Inflammatory macrophage treated with lipopolysaccharide for 4 hours (primary cell): ENCODE data around the gene NRIP1.
A peak's percentile ranks its signal among the peaks of the same experiment; 100 is the strongest.

Source experiments
- DNase-seq: peaks from one replicate; pipeline ENCODE4 v3.0.0-alpha.2; 2020

Gene NRIP1

GRCh38 chr21:15064576-15065391 is at the start of gene NRIP1:
Gene NRIP1, minus strand, starts transcription at chr21:15065000. Its CDS starts 96,808 bp downstream, at chr21:14968192.
- DNase-seq: peak; percentile 95

GRCh38 chr21:15112858-15113257 is 48.1 kb upstream of the NRIP1 start:
- DNase-seq: no peak

DNA sequence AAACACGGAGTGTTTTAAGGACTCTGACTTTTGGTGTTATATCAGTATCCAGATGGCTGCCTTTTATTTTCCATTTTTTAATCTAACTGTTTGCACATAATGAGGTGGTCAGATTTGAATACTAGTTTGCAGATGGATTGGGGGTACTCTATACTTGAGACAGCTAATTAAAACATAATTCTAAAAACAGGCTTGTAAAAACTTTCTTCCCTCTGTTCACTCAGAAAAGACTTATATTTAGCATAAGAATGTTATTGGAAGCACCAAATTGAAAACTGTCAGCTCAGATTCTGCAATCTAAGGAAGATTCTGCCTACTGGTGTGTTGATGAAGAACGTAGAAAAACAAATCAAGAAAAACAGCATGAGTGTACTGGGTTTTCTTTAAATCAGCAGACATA is 44.0 kb upstream of the NRIP1 start:
- no peak for DNase-seq

GRCh38 chr21:15104470-15104869 is 39.7 kb upstream of the NRIP1 start:
- no peak for DNase-seq

DNA sequence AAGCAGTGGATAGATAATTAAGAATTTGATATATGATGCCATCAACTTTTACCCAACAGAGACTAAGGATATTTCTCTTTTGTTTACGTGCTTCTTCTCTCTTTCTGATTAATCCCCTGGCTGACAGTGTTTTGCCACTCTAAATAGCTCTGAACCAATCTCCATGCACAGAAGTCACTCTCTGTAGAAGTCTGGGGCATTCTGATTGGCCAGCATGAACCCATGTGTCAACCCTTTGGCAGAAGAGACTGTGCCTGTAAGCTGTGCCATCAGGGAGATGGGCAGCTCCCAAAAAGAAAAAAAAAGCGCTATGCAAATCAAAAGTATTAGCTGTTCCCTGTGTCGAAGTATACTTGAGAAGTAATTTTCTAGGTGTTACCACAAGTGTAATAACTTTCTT is 34.1 kb upstream of the NRIP1 start:
- DNase-seq: no peak

DNA sequence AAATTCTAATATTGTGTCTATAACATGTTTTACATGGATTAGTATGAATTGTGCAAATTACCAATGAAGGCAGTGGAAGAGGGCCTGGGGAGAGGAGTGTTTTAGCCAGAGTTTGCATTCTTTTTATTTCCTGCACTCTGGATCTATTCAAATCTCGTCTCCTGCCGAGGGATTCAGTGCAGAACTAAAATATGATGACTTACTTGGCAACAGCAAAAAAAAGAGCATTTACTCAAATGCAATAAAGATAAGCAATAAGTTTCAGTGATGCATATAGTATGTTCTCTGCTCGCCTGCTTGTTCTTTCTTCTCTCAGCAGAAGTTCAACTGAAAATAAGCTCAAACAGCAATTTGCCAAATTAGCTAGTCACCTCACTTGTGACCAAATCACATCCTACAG is 33.4 kb upstream of the NRIP1 start:
- no peak for DNase-seq

DNA sequence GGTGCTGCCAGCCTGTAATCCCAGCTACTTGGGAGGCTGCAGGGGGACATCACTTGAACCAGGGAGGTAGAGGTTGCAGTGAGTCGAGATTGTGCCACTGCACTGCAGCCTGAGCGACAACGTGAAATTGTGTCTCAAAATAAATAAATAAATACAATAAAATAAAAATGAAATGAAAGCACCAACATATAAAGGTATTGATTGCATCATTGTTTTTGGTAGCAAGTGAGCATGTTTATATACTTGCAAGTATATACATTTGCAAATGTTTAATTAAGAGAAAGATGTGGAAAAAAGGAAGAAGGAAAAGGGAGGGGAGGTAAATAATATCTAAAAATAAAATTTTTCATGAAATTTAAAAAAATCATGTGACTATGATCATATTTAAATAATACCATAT is 32.8 kb upstream of the NRIP1 start:
- no peak for DNase-seq

DNA sequence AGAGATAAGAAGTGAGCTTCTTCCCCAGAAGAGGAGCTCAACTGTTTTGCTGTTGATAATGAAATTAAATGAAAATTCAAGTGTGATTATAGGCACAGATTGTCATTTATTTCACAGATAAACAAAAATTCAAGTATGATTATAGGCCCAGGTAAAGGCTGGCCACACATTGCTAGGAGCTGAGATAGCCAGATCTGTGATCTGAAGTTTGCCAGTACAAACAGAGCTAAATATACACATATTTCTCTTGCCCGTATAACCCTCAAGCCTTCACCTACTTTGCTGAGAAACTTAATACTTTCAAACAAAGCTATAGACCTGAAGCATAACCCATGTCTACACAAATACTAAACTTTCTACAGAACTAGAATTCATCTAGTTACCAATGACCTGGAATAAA is 31.3 kb upstream of the NRIP1 start:
- DNase-seq: no peak

DNA sequence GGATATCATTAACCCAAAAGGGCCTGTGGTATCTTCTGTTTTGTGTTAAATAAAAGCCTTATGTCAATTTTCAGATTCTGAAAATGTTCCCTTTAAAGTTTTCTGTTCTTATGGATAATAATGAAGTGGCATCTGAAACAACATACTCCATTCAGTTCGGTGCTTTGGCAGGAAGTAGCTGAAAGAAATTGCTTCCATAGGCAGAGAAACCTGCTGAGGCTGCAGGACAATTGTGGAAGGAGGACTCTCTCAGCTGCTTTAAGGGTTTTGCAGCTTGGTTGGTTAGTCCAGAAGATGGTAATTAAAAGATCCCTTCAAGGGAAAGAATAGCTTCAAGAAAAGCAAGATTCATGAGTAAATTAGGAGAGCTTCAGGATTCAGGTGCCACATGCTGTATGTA is 30.5 kb upstream of the NRIP1 start:
- no peak for DNase-seq

DNA sequence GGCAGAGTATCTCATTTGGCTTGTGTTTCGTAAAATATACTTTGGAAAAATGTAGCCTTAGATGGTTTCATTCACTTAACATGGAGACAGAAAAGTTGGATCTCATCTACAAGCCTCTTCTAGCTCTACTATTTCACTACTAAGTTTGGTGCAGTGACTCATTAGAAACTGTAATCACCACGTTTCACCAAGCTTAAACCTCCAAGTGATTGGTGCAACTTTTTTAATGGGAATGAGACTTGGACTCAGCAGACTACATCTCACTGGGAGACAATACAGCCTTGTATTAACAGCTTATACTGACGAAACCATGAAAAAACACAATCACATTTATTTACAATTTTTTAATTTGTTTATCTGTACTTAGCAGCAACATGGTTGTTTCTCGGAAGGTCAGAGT is 29.9 kb upstream of the NRIP1 start:
- no peak for DNase-seq

- DNase-seq: no peak
Observed at GRCh38 chr21:15093216-15093615, 28.4 kb upstream of the NRIP1 start.

GRCh38 chr21:15092745-15093144 is 27.9 kb upstream of the NRIP1 start:
- DNase-seq: no peak

DNA sequence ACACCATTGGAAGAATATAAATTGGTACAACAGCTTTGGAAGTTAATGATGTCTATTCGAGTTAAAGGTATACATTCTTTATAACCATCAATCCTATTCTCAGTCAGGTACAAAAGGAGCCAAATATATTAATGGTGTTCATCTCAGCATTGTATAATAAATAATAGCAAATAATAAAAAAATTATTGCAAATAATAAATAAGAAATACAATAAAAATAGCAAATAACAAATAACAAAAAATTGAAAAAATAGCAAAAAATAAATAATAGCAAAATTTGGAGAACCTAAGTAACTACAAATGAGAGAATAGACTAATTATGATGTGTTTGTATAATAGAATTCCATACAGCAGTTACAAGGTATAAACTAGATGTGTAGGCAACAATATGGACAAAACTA is 25.6 kb upstream of the NRIP1 start:
- no peak for DNase-seq

DNA sequence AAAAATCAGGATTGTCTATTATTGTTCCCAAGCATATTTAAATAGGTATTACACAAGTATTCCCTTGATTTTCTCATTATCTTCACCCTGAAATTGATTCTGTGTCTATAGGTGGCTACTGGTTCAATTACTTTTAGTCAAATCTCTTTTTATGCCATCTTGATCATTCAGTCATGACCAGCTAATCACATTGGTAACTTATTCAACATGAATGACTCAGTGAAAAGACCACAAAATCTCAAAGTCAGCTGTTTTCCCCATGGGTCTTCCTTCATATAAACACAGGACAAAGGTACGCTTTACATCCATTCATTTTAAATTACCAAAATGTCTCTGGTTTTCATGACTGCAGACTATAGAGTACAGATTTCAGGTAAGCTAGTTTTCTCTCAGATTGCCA is 23.7 kb upstream of the NRIP1 start:
- DNase-seq: no peak

GRCh38 chr21:15084668-15085067 is 19.9 kb upstream of the NRIP1 start:
- DNase-seq: no peak

DNA sequence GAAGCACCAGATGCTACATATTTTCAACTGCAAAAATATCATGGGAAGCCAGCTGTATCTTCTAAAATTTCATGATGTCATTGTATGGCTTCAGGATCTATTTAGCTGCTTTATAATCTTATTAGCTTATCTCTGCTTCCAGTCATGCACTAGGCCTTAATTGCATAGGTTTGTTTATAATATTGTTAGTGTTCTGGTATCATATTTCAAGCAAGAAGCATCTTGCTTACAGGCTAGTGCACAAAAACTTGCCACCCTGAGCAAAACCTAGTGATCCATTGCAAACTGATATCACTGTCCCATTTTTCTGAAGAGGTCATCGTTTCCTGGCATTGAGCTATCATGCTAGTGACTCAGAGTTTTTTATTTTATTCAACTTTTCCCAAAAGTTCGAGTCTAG is 15.7 kb upstream of the NRIP1 start:
- DNase-seq: no peak

GRCh38 chr21:15079269-15079668 is 14.5 kb upstream of the NRIP1 start:
- DNase-seq: no peak

GRCh38 chr21:15078180-15078579 is 13.4 kb upstream of the NRIP1 start:
- DNase-seq: no peak

DNA sequence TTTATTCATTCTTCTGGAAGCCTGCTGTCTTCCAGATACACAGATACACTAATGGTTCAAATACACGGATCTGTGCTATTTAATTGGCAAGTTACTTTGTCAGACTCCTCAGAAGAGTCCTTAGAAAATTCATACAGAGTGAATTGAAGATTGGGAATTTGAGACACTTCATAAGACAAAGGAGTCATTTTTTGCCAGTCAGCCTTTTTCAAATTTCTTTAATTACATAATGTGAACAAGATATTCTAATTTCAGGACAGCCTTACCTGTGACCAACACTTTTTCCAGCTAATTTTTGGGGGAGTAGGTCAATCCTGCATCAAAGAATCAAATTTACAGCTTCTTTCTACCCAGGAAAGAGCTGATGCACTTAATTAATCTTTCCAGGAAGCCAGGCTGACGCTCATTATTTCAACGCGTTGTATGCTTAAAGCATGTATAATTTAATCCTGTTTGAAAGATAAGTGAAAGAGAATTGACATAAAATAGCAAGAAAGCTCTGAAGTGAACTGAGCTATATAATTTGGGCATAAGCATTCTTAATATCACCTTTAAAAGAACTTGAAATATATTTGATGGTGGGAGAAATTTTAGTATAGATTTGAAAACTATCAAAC is 12.8 kb upstream of the NRIP1 start:
- no peak for DNase-seq

DNA sequence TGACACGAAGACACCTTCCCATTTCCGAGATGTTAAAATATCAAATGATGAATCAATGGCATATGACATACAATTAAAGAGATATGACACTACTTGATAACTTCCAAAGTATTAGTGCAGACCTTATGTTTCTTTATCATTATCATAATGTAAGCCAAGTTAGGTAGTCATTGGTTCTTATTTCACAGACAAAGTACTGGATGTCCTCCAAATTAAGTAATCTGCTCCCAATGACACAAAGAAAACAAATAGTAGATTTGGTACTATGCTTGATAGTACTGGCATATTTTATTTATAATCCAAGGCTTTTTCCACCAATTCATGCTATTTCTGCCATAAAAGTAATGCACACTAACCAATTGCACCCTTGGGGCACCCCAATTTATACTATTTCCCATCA is 11.9 kb upstream of the NRIP1 start:
- DNase-seq: no peak

GRCh38 chr21:15071009-15071408 is 6.2 kb upstream of the NRIP1 start:
- DNase-seq: no peak

GRCh38 chr21:15066123-15066575 is 1.3 kb upstream of the NRIP1 start:
- peak; percentile 58 for DNase-seq

DNA sequence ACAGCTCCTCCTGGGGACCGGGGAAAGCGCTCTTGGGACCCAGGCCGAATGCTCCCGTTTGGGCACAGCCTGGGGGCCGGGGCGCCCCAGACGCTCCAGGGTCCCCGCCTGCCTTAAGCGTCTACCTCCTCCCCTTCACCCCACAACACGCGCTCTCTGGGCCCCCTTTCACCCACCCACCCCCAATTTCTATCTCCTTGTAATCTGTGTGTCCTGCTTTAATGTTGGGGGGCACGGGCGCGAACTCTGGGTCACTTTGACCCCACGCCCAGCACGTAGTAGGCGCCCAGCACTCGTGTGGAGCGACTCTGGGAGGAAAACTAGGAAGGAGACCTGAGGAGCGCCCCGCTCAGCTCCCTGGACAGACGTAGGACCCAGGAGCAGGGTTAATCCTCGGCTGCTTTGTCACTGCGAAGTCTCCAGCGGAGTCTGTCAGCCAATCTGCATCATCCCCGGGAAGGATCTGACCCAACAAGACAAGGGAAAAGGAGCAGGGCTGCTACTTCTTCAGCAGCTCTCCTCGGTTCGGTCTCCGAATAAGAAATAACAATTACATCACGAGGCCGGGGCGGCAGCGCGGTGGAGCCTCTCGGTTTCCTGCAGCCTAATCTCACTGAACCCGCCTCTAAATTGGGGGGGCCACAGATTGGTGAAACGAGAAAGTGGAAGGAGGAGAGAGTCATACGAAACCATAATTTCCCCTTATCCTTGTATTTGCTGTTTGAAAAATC is 757 bp upstream of the NRIP1 start:
- DNase-seq: peak; percentile 89
